ENCODE measurements around the gene KANK4. TPM values are rescaled to one million over a fixed set of nuclear protein-coding genes. Genes with fewer than 3 reads are reported as not detected.

The KANK4 gene
- total RNA-seq, 1 donor from 2014 or later, result not detected

GRCh38 chr1:62212411-62212810 lies 106.8 kb downstream of the KANK4 start:
- intact Hi-C loops (cut with micrococcal nuclease), result no loop called here

GRCh38 chr1:62210960-62211359 lies 108.3 kb downstream of the KANK4 start:
- intact Hi-C loops (cut with micrococcal nuclease), result no loop called here

GRCh38 chr1:62209931-62210595 lies 109.2 kb downstream of the KANK4 start:
- intact Hi-C loops (cut with micrococcal nuclease), result no loop called here

- intact Hi-C loops (cut with micrococcal nuclease), result no loop called here
These were observed 110.3 kb downstream of the KANK4 start for GRCh38 chr1:62208970-62209369.

- intact Hi-C loops (cut with micrococcal nuclease), result no loop called here
These were observed 111.1 kb downstream of the KANK4 start for GRCh38 chr1:62208087-62208486.

GRCh38 chr1:62207187-62207586 lies 112.0 kb downstream of the KANK4 start:
- intact Hi-C loops (cut with micrococcal nuclease), result no loop called here

- intact Hi-C loops (cut with micrococcal nuclease), result no loop called here
These were observed 120.5 kb downstream of the KANK4 start for GRCh38 chr1:62198781-62199125.

- intact Hi-C loops (cut with micrococcal nuclease), result no loop called here
These were observed 121.0 kb downstream of the KANK4 start for GRCh38 chr1:62198069-62198780.

GRCh38 chr1:62196086-62196690 lies 123.0 kb downstream of the KANK4 start:
- intact Hi-C loops (cut with micrococcal nuclease), result no loop called here

GRCh38 chr1:62194651-62195544 lies 124.3 kb downstream of the KANK4 start, which contains the start of gene L1TD1:
TSS of gene L1TD1 (plus strand) at chr1:62194849. CDS start at chr1:62206629, 11,780 bp downstream.
- intact Hi-C loops (cut with micrococcal nuclease), result no loop called here

GRCh38 chr1:62188111-62188510 lies 131.1 kb downstream of the KANK4 start:
- intact Hi-C loops (cut with micrococcal nuclease), result no loop called here

GRCh38 chr1:62187548-62187947 lies 131.7 kb downstream of the KANK4 start:
- intact Hi-C loops (cut with micrococcal nuclease), result no loop called here

Other genes starting within 250 kb of the KANK4 start
- not detected in 2 replicates for gene L1TD1, start 124.6 kb downstream of the KANK4 start, total RNA-seq
- gene USP1, start 117.6 kb upstream of the KANK4 start, total RNA-seq, result 64.5 and 65.9 TPM in 2 replicates

Data from T-helper 1 cell treated with Interleukin-12 subunit alpha and Interleukin-12 subunit beta and Interleukin-4 antibody, amounts not matched to agents 30 ng/mL and 1 ng/mL, for 36 hours (primary cell).